Measurements from ENCODE around the gene WDFY4.

WDFY4 gene

DNA sequence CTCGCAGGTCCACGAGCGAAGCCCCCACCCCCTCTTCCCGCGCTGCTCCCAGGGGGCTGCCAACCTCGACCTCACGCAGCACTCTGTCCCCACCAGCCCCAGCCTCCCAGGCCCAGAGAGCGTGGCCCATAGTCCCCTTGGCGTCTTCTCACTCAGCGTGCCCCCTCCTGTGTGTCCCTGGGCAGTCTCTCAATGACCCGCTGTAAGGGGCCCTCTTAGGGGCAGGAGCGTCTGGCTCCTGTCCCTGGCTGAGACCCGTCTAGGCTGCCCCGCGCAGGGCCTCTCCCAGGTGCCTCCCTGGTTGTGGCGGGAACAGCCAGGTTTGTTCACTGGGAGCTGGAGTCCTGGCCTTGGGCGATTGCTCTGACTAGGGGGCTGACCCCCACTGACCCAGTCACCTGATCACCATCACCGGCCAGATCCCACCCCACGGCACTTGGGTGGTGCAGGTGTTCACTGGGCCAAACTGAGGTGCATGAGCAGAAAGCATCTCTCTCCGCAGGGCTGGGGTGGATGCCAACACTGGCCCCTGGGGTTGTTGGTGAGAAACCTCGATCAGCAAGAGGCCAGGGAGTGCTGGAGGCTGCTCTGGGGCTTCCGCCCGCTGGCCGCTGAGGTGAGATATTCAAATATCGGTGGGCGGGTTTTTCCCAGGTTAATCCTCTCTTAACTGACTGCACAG lies 12.6 kb upstream of the WDFY4 start:
- peak; percentile 67 for TF ChIP-seq NFIC (IDR thresholded peaks at IDR 0.05)
- TF ChIP-seq, protein P1, sequence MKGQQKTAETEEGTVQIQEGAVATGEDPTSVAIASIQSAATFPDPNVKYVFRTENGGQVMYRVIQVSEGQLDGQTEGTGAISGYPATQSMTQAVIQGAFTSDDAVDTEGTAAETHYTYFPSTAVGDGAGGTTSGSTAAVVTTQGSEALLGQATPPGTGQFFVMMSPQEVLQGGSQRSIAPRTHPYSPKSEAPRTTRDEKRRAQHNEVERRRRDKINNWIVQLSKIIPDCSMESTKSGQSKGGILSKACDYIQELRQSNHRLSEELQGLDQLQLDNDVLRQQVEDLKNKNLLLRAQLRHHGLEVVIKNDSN (IDR thresholded peaks at IDR 0.05): peak; percentile 56; the same call in 1 of the 2 replicates
- TF ChIP-seq CREB1 (IDR thresholded peaks at IDR 0.05; ENCODE audit: low read depth): no peak

DNA sequence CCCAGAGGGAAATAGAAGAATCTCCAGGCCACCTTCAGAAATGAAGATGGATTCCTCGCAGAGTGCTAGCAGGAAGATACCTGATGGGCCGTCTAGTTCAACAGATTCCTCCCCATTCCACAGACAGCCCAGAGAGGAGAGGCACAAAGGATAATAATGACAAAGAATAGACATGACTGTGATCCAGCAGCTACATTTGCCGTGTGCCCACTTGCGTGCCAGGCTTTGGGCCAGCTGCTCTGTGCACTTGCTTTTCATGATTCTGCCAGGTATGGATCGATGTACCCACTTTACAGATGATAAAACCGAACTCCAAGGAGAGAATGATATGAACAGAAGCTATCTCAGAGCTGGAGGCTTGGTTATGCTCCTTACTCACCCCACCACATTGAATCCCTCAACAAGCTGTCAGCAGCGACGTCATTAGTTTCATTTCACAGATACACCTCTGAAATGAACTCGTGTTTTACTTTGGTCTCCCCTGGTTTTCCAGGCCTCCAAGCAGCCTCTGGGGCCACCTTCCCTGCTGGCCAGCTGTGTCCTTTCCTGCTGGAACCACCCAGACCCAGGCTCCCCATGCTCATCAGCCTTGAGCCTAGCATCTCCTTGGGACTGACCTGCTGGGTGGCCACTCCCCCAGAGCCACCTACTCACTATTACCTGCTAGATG lies 11.9 kb upstream of the WDFY4 start:
- TF ChIP-seq, protein P2, sequence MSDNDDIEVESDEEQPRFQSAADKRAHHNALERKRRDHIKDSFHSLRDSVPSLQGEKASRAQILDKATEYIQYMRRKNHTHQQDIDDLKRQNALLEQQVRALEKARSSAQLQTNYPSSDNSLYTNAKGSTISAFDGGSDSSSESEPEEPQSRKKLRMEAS (IDR thresholded peaks at IDR 0.05): no peak
- TF ChIP-seq CREB1 (IDR thresholded peaks at IDR 0.05; ENCODE audit: low read depth) (no peak), ZBTB7A (IDR thresholded peaks at IDR 0.05; ENCODE audit: low read depth) (no peak), TCF12 (IDR thresholded peaks at IDR 0.05; ENCODE audit: low read depth) (no peak)

DNA sequence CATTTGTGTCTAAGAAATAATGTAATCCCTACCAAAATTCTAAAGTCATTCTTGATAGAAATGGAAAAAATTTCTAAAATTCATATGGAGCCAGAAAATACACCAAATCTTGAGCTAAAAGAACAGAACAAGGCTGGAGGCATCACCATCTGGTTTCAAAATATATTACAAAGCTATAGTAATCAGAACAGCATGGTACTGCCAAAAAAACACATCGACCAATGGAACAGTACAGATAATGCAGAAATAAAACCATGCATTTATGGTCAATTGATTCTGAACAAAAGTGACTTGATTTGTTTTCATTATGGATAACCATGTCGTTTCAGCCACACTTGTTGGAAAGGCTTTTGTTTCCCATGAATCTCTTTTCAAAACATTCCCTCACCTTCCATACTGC lies 7.0 kb upstream of the WDFY4 start:
- TF ChIP-seq, protein P3, sequence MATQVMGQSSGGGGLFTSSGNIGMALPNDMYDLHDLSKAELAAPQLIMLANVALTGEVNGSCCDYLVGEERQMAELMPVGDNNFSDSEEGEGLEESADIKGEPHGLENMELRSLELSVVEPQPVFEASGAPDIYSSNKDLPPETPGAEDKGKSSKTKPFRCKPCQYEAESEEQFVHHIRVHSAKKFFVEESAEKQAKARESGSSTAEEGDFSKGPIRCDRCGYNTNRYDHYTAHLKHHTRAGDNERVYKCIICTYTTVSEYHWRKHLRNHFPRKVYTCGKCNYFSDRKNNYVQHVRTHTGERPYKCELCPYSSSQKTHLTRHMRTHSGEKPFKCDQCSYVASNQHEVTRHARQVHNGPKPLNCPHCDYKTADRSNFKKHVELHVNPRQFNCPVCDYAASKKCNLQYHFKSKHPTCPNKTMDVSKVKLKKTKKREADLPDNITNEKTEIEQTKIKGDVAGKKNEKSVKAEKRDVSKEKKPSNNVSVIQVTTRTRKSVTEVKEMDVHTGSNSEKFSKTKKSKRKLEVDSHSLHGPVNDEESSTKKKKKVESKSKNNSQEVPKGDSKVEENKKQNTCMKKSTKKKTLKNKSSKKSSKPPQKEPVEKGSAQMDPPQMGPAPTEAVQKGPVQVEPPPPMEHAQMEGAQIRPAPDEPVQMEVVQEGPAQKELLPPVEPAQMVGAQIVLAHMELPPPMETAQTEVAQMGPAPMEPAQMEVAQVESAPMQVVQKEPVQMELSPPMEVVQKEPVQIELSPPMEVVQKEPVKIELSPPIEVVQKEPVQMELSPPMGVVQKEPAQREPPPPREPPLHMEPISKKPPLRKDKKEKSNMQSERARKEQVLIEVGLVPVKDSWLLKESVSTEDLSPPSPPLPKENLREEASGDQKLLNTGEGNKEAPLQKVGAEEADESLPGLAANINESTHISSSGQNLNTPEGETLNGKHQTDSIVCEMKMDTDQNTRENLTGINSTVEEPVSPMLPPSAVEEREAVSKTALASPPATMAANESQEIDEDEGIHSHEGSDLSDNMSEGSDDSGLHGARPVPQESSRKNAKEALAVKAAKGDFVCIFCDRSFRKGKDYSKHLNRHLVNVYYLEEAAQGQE (IDR thresholded peaks at IDR 0.05; ENCODE audit: low read depth): no peak
- TF ChIP-seq CEBPB (IDR thresholded peaks at IDR 0.05) (no peak), EP300 (IDR thresholded peaks at IDR 0.05; ENCODE audit: borderline replicate concordance) (no peak), TEAD4 (IDR thresholded peaks at IDR 0.05) (no peak), ZBTB7A (IDR thresholded peaks at IDR 0.05; ENCODE audit: low read depth) (no peak), RAD21 (IDR thresholded peaks at IDR 0.05; ENCODE audit: low read depth) (no peak), TCF12 (IDR thresholded peaks at IDR 0.05; ENCODE audit: low read depth) (no peak)
- TF ChIP-seq, protein P2 (IDR thresholded peaks at IDR 0.05): no peak

DNA sequence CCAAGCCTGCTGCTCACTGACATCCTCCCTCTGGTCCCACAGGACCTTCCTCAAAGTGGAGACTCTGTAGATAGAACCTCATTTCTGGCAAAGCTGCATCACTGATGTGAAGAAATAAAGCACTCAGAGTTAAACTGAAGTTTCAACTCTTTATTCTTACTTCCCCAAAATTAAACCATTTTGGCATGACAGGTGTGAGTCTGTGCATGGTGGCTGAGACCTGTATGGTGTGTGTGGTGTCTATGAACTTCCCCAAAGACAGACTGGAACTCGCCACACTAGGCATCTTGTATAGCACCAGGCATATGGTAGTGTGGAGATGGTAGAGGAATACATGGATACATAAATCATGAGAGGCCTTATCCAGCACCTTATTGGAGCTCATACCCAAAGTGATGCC lies 6.6 kb upstream of the WDFY4 start:
- TF ChIP-seq TCF12 (IDR thresholded peaks at IDR 0.05; ENCODE audit: low read depth): no peak
- TF ChIP-seq, protein P3 (IDR thresholded peaks at IDR 0.05; ENCODE audit: low read depth): no peak
- no peak for TF ChIP-seq CREB1 (IDR thresholded peaks at IDR 0.05; ENCODE audit: low read depth)
- no peak for TF ChIP-seq EP300 (IDR thresholded peaks at IDR 0.05; ENCODE audit: borderline replicate concordance)
- TF ChIP-seq RAD21 (IDR thresholded peaks at IDR 0.05; ENCODE audit: low read depth): no peak
- no peak for TF ChIP-seq ZBTB7A (IDR thresholded peaks at IDR 0.05; ENCODE audit: low read depth)
- no peak for TF ChIP-seq TAF1 (IDR thresholded peaks at IDR 0.05; ENCODE audit: low read depth)
- no peak for TF ChIP-seq EGR1 (IDR thresholded peaks at IDR 0.05)
- TF ChIP-seq FOXM1 (IDR thresholded peaks at IDR 0.05; ENCODE audit: borderline replicate concordance, low read depth): no peak
- no peak for TF ChIP-seq TEAD4 (IDR thresholded peaks at IDR 0.05)
- no peak for TF ChIP-seq CEBPB (IDR thresholded peaks at IDR 0.05)
- TF ChIP-seq, protein P2 (IDR thresholded peaks at IDR 0.05): no peak
- TF ChIP-seq, protein P1 (IDR thresholded peaks at IDR 0.05): no peak
- no peak for TF ChIP-seq NFIC (IDR thresholded peaks at IDR 0.05)
- TF ChIP-seq YY1 (IDR thresholded peaks at IDR 0.05; ENCODE audit: low read depth): no peak

DNA sequence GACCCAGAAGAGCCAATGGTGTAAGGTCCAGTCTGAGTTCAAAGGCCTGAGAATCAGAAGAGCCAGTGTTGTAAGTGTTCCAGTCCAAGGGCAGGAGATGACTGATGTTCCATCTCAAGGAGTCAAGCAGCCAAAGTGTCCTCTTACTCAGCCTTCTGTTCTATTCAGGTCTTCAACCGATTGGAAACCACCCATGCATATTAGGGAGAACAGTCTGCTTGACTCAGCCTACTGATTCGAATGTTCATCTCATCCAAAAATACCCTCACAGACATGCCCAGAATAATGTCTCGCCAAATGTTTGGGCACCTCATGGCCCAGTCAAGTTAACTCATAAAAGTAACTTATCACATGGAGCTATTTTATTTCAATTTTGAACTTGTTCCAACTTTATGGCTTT lies 2.9 kb upstream of the WDFY4 start:
- TF ChIP-seq FOXM1 (IDR thresholded peaks at IDR 0.05; ENCODE audit: borderline replicate concordance, low read depth) (no peak), YY1 (IDR thresholded peaks at IDR 0.05; ENCODE audit: low read depth) (no peak), CREB1 (IDR thresholded peaks at IDR 0.05; ENCODE audit: low read depth) (no peak), TCF12 (IDR thresholded peaks at IDR 0.05; ENCODE audit: low read depth) (no peak), NFIC (IDR thresholded peaks at IDR 0.05) (no peak), CEBPB (IDR thresholded peaks at IDR 0.05) (no peak), RAD21 (IDR thresholded peaks at IDR 0.05; ENCODE audit: low read depth) (no peak), EGR1 (IDR thresholded peaks at IDR 0.05) (no peak), EP300 (IDR thresholded peaks at IDR 0.05; ENCODE audit: borderline replicate concordance) (no peak), TEAD4 (IDR thresholded peaks at IDR 0.05) (no peak), TAF1 (IDR thresholded peaks at IDR 0.05; ENCODE audit: low read depth) (no peak), ZBTB7A (IDR thresholded peaks at IDR 0.05; ENCODE audit: low read depth) (no peak)
- TF ChIP-seq, protein P2 (IDR thresholded peaks at IDR 0.05): no peak
- TF ChIP-seq, protein P1 (IDR thresholded peaks at IDR 0.05): no peak
- TF ChIP-seq, protein P3 (IDR thresholded peaks at IDR 0.05; ENCODE audit: low read depth): no peak

Measured in Ishikawa (cell line).